ENCODE results near the gene GTF2B. TPM values are rescaled to one million over a fixed set of nuclear protein-coding genes. Genes with fewer than 3 reads are reported as not detected.

Gene GTF2B
- polyA plus RNA-seq, 4 donors = 23.1 to 44.6 (median 37.5) TPM

DNA sequence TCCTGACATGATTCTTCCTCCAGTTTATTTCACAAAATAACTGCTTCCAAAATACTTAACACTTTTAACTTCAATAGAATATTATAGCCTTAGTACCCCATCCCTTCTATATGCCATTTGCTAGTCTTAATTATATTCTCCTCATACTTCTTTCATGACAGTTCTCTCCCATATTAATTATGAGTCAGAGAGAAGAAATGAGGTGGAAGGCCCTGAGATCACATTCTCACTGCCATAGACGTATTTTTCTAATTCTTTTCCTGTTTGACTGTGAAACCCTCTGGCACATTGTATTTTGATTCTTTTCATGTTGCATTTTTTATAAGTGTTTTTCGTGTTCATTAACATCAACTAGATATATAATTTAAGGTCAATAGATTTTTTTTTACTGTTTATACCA lies 88.4 kb downstream of the GTF2B start:
- no peak overlapping the region for H3K27ac ChIP-seq (ENCODE audit: low read depth in 1 of 3, low read length in 2 of 3)
- DNase-seq (no peak), FAIRE-seq (no peak)
- H3K4me3 ChIP-seq (ENCODE audit: low read depth in 1 of 3, low read length in 3 of 3) = no peak overlapping the region
- peaks cover 5 to 24% (median 17%) of the 10 kb centered on the region in 3 donors for H3K36me3 ChIP-seq (ENCODE audit: control insufficient read depth in 3 of 3, insufficient read depth in 2 of 3, low read depth in 1 of 3, low read length in 3 of 3)
- H3K9me3 ChIP-seq (ENCODE audit: control insufficient read depth in 2 of 2, insufficient read depth in 1 of 2, low read depth in 1 of 2, low read length in 1 of 2) = peaks cover 0 to 10% of the 10 kb centered on the region in 2 donors
- H3K4me1 ChIP-seq (ENCODE audit: control insufficient read depth in 3 of 3, insufficient read depth in 2 of 3, low read depth in 1 of 3, low read length in 2 of 3) = no peaks in the 10 kb centered on the region
- WGBS, 3 donors = 85 to 91% (median 87%) methylated on average over 2 of the region's 2 CpGs
- H3K27me3 ChIP-seq (ENCODE audit: control insufficient read depth in 3 of 3, insufficient read depth in 3 of 3, low read length in 3 of 3) = no peaks in the 10 kb centered on the region

Other genes with a start within 250 kb of the GTF2B start
- 10 to 100 TPM; 19.1 to 57.5 (median 32.1) TPM for gene PKN2, start 207.3 kb downstream of the GTF2B start, polyA plus RNA-seq
- 10 to 100 TPM; 21.5 to 41.1 (median 25.5) TPM for gene KYAT3, start 101.1 kb upstream of the GTF2B start, polyA plus RNA-seq
- gene RBMXL1, start 101.1 kb upstream of the GTF2B start, polyA plus RNA-seq = 1 to 10 TPM; 2.5 to 9.9 (median 4.1) TPM
- gene GBP3, start 131.3 kb upstream of the GTF2B start, polyA plus RNA-seq = 100 to 1,000 TPM in 1 of 4 donors, 10 to 100 TPM in 3; 13.8 to 119 (median 46.5) TPM
- gene GBP1, start 173.6 kb upstream of the GTF2B start, polyA plus RNA-seq = 10 to 100 TPM; 12.2 to 22.2 (median 20.3) TPM
- gene GBP2, start 234.5 kb upstream of the GTF2B start, polyA plus RNA-seq = 10 to 100 TPM; 44.9 to 90.8 (median 63.2) TPM